GM21526 (cell line): ENCODE results near the gene PHIP.

Source experiments
- ATAC-seq: cut with Tn5 transposase; IDR thresholded peaks from one replicate; pipeline ENCODE4 v1.9.1; 2021; ENCODE audit warnings: moderate library complexity; ENCODE audit not compliant: unreplicated experiment, low FRiP score

Gene PHIP

GRCh38 chr6:79028641-79029314, 49.3 kb downstream of the PHIP start:
- no peak for ATAC-seq

- ATAC-seq: no peak
Measured at GRCh38 chr6:79011940-79012339, 66.1 kb downstream of the PHIP start.

GRCh38 chr6:79010422-79010821, 67.6 kb downstream of the PHIP start:
- no peak for ATAC-seq

- no peak for ATAC-seq
Measured at GRCh38 chr6:79009819-79010218, 68.2 kb downstream of the PHIP start.

GRCh38 chr6:79005497-79005896, 72.6 kb downstream of the PHIP start:
- no peak for ATAC-seq

GRCh38 chr6:79005024-79005423, 73.0 kb downstream of the PHIP start:
- ATAC-seq: no peak

- ATAC-seq: no peak
Measured at GRCh38 chr6:79004239-79004638, 73.8 kb downstream of the PHIP start.

GRCh38 chr6:79001415-79001814, 76.6 kb downstream of the PHIP start:
- ATAC-seq: no peak

- ATAC-seq: no peak
Measured at GRCh38 chr6:78999737-79000136, 78.3 kb downstream of the PHIP start.

- ATAC-seq: no peak
Measured at GRCh38 chr6:78995946-78996345, 82.1 kb downstream of the PHIP start.

- ATAC-seq: no peak
Measured at GRCh38 chr6:78995346-78995745, 82.7 kb downstream of the PHIP start.

GRCh38 chr6:78993955-78994354, 84.1 kb downstream of the PHIP start:
- no peak for ATAC-seq

GRCh38 chr6:78989191-78989590, 88.9 kb downstream of the PHIP start:
- ATAC-seq: no peak

- no peak for ATAC-seq
Measured at GRCh38 chr6:78986161-78986560, 91.9 kb downstream of the PHIP start.

- no peak for ATAC-seq
Measured at GRCh38 chr6:78984225-78984950, 93.7 kb downstream of the PHIP start.

GRCh38 chr6:78967191-78967590, 110.9 kb downstream of the PHIP start:
- ATAC-seq: no peak

- no peak for ATAC-seq
Measured at GRCh38 chr6:78966542-78966941, 111.5 kb downstream of the PHIP start.

GRCh38 chr6:78962448-78962847, 115.6 kb downstream of the PHIP start:
- ATAC-seq: no peak

- no peak for ATAC-seq
Measured at GRCh38 chr6:78954740-78955139, 123.3 kb downstream of the PHIP start.

- no peak for ATAC-seq
Measured at GRCh38 chr6:78953798-78954197, 124.3 kb downstream of the PHIP start.

GRCh38 chr6:78952362-78952761, 125.7 kb downstream of the PHIP start:
- ATAC-seq: no peak

GRCh38 chr6:78948785-78949184, 129.3 kb downstream of the PHIP start:
- no peak for ATAC-seq
